ENCODE results near the gene P2RX4. TPM values are rescaled to one million over a fixed set of nuclear protein-coding genes. Genes with fewer than 3 reads are reported as not detected.

The P2RX4 gene
- total and polyA plus RNA-seq, 9 of the 15 experiments (the other 6 are each of a cell fraction or from before 2014, with no cell fraction given): 6.6 to 21.5 (median 11.7) TPM

GRCh38 chr12:121181181-121181580 lies 28.7 kb upstream of the P2RX4 start (continued):
- TF ChIP-seq ZKSCAN8 (CRISPR knock-in tag; IDR thresholded peaks at IDR 0.05): no peak
- TF ChIP-seq HDGF (IDR thresholded peaks at IDR 0.05): no peak
- TF ChIP-seq TEAD2 (tag; IDR thresholded peaks at IDR 0.05): no peak
- no peak for TF ChIP-seq ZNF444 (CRISPR knock-in tag; IDR thresholded peaks at IDR 0.05)
- no peak for TF ChIP-seq HDAC1 (IDR thresholded peaks at IDR 0.05)
- TF ChIP-seq ILK (tag; IDR thresholded peaks at IDR 0.05; ENCODE audit: borderline replicate concordance, low read depth): no peak
- TF ChIP-seq NFIC (IDR thresholded peaks at IDR 0.05): 0 out of 2 replicates have a peak, but pooled peaks have one; percentile 28
- TF ChIP-seq BACH1 (tag; IDR thresholded peaks at IDR 0.05): peak; percentile 81
- TF ChIP-seq ETV6 (IDR thresholded peaks at IDR 0.05; ENCODE audit: borderline replicate concordance in 1 of 2, low read depth in 2 of 2, low read length in 1 of 2): no peak
- no peak for TF ChIP-seq ETV6 (CRISPR knock-in tag; IDR thresholded peaks at IDR 0.05; ENCODE audit: borderline replicate concordance)
- no peak for TF ChIP-seq ZNF174 (CRISPR knock-in tag; IDR thresholded peaks at IDR 0.05)
- TF ChIP-seq ZNF830 (CRISPR knock-in tag; IDR thresholded peaks at IDR 0.05): no peak
- no peak for TF ChIP-seq PHTF2 (CRISPR knock-in tag; IDR thresholded peaks at IDR 0.05)
- no peak for TF ChIP-seq ZNF780A (CRISPR knock-in tag; IDR thresholded peaks at IDR 0.05)
- TF ChIP-seq, protein P1, sequence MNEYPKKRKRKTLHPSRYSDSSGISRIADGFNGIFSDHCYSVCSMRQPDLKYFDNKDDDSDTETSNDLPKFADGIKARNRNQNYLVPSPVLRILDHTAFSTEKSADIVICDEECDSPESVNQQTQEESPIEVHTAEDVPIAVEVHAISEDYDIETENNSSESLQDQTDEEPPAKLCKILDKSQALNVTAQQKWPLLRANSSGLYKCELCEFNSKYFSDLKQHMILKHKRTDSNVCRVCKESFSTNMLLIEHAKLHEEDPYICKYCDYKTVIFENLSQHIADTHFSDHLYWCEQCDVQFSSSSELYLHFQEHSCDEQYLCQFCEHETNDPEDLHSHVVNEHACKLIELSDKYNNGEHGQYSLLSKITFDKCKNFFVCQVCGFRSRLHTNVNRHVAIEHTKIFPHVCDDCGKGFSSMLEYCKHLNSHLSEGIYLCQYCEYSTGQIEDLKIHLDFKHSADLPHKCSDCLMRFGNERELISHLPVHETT (CRISPR knock-in tag; conservative IDR thresholded peaks at IDR 0.05 in 1 of 2, IDR thresholded peaks at IDR 0.05 in 1 of 2): 0 out of 4 replicates have a peak, but pooled peaks of 1 of the 2 experiments have one; percentile 23
- TF ChIP-seq STAT6 (CRISPR knock-in tag; IDR thresholded peaks at IDR 0.05): no peak
- peak; percentile 31; the same call in 1 of the 2 replicates for TF ChIP-seq CBFA2T3 (IDR thresholded peaks at IDR 0.05)
- TF ChIP-seq ZSCAN32 (CRISPR knock-in tag; IDR thresholded peaks at IDR 0.05): no peak
- no peak for TF ChIP-seq E2F4 (CRISPR knock-in tag; IDR thresholded peaks at IDR 0.05; ENCODE audit: low read depth)
- TF ChIP-seq HNRNPL (IDR thresholded peaks at IDR 0.05; ENCODE audit: low read depth, low read length): no peak
- TF ChIP-seq DNMT1 (IDR thresholded peaks at IDR 0.05): no peak
- TF ChIP-seq ZNF511 (CRISPR knock-in tag; IDR thresholded peaks at IDR 0.05): no peak
- TF ChIP-seq, protein P2, sequence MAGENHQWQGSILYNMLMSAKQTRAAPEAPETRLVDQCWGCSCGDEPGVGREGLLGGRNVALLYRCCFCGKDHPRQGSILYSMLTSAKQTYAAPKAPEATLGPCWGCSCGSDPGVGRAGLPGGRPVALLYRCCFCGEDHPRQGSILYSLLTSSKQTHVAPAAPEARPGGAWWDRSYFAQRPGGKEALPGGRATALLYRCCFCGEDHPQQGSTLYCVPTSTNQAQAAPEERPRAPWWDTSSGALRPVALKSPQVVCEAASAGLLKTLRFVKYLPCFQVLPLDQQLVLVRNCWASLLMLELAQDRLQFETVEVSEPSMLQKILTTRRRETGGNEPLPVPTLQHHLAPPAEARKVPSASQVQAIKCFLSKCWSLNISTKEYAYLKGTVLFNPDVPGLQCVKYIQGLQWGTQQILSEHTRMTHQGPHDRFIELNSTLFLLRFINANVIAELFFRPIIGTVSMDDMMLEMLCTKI (IDR thresholded peaks at IDR 0.05; ENCODE audit: partially characterized antibody): no peak
- TF ChIP-seq MAFK (IDR thresholded peaks at IDR 0.05; ENCODE audit: low read length): peak; percentile 84
